Body of pancreas (tissue), 4 donors: ENCODE measurements around the gene POU3F3.

Source experiments
- POLR2A ChIP-seq, 3 donors: fragments of 450-650 bp; IDR thresholded peaks; one replicate each; pipeline ENCODE4 v1.6.1; 2016; ENCODE audit warnings: antibody characterized with exemption in 3 of 3, mild to moderate bottlenecking in 2 of 3
- TF ChIP-seq, protein P1 (sequence below), 7 experiments: fragments of 450-650 bp in 4 of 7; fragments of 200-600 bp in 3 of 7; sonication (generic) in 3 of 7; IDR thresholded peaks; one replicate each; pipeline ENCODE4 v1.5.1; 2016 to 2019; ENCODE audit warnings: antibody characterized with exemption in 7 of 7

GRCh38 chr2:104891145-104891544 lies 37.2 kb downstream of the POU3F3 start:
- TF ChIP-seq, protein P1, sequence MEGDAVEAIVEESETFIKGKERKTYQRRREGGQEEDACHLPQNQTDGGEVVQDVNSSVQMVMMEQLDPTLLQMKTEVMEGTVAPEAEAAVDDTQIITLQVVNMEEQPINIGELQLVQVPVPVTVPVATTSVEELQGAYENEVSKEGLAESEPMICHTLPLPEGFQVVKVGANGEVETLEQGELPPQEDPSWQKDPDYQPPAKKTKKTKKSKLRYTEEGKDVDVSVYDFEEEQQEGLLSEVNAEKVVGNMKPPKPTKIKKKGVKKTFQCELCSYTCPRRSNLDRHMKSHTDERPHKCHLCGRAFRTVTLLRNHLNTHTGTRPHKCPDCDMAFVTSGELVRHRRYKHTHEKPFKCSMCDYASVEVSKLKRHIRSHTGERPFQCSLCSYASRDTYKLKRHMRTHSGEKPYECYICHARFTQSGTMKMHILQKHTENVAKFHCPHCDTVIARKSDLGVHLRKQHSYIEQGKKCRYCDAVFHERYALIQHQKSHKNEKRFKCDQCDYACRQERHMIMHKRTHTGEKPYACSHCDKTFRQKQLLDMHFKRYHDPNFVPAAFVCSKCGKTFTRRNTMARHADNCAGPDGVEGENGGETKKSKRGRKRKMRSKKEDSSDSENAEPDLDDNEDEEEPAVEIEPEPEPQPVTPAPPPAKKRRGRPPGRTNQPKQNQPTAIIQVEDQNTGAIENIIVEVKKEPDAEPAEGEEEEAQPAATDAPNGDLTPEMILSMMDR (IDR thresholded peaks at IDR 0.05) = no peak
- no peak for TF ChIP-seq POLR2A (IDR thresholded peaks at IDR 0.05)
